Uterus (tissue), 2 donors: ENCODE results near the gene VMP1.

Source experiments
- POLR2A ChIP-seq, 2 donors: fragments of 450-650 bp; IDR thresholded peaks; one replicate each; pipeline ENCODE4 v1.6.1; 2016; ENCODE audit warnings: antibody characterized with exemption in 2 of 2, mild to moderate bottlenecking in 1 of 2, moderate library complexity in 1 of 2
- TF ChIP-seq, protein P1 (sequence below), 4 experiments: fragments of 200-600 bp in 2 of 4; fragments of 450-650 bp in 2 of 4; sonication (generic) in 2 of 4; IDR thresholded peaks; one replicate each; pipeline ENCODE4 v1.5.1; 2016 to 2019; ENCODE audit warnings: antibody characterized with exemption in 4 of 4, mild to moderate bottlenecking in 2 of 4, moderate library complexity in 1 of 4

DNA sequence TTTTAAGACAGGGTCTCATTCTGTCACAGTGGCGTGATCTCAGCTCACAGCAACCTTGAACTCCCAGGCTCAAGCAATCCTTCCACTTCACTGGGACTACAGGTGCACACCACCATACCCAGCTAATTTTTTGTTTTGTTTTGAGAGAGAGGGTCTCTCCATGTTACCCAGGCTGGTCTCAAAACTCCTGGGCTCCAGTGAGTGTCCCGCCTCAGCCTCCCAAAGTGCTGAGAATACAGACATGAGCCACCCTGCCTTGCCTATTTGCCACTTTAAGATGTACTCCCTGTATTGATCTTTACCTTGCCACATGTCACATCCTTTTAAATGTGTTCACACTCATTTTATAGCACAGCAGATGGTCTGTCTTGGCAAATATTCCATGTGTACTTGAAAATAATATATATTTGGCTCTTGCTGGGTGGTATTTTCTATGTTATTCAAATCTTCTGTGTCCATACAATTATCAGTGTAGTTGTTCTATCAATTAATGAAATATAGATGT lies 50.5 kb downstream of the VMP1 start:
- TF ChIP-seq POLR2A (IDR thresholded peaks at IDR 0.05), result no peak
- TF ChIP-seq, protein P1, sequence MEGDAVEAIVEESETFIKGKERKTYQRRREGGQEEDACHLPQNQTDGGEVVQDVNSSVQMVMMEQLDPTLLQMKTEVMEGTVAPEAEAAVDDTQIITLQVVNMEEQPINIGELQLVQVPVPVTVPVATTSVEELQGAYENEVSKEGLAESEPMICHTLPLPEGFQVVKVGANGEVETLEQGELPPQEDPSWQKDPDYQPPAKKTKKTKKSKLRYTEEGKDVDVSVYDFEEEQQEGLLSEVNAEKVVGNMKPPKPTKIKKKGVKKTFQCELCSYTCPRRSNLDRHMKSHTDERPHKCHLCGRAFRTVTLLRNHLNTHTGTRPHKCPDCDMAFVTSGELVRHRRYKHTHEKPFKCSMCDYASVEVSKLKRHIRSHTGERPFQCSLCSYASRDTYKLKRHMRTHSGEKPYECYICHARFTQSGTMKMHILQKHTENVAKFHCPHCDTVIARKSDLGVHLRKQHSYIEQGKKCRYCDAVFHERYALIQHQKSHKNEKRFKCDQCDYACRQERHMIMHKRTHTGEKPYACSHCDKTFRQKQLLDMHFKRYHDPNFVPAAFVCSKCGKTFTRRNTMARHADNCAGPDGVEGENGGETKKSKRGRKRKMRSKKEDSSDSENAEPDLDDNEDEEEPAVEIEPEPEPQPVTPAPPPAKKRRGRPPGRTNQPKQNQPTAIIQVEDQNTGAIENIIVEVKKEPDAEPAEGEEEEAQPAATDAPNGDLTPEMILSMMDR (IDR thresholded peaks at IDR 0.05), result no peak
